GM19238 (cell line): ENCODE data around the gene HMGN4.
"Not testable (repeated sequence)": the region's sequence is repeated elsewhere in the genome, so short reads cannot be mapped to it uniquely, and the experiment has no call there.

Experiments used
- DNase-seq: peaks from one replicate; pipeline ENCODE4 v3.0.0; 2011; ENCODE audit warnings: low spot score; ENCODE audit not compliant: insufficient read length

The HMGN4 gene

DNA sequence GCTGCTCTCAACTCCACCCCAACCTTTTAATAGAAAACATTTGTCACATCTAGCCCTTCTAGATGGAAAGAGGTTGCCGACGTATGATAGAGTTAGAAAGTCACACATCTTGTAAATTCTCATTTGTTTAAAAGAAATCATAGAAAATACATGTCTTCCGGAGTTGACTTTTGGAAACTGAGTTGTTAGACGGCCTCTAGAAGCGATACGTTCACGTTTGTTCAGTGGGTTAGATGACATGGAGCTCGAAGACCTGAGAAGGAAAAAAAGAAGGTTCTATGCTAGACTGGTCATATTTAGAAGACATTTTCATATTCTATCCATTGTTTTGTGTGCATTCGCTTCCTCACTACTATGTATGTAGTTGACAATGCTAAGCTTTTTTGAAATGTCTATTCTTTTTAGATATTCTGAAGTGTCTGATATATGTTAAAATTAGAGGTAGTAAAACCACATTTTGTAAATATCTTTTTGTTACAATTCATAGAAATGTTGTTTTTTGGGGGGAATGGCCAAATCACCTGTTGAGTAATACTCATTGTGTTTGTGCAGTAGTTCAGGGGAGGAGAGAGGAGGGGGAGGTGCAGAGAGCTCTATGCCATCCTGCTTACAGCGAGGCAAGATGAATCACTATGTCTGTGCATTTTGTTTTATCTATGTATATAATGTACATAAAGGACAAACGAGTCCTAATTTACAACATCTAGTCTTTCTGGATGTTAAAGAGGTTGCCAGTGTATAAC is 15.5 kb upstream of the HMGN4 start:
- not testable (repeated sequence) for DNase-seq

GRCh38 chr6:26524314-26524713 is 13.9 kb upstream of the HMGN4 start:
- not testable (repeated sequence) for DNase-seq

DNA sequence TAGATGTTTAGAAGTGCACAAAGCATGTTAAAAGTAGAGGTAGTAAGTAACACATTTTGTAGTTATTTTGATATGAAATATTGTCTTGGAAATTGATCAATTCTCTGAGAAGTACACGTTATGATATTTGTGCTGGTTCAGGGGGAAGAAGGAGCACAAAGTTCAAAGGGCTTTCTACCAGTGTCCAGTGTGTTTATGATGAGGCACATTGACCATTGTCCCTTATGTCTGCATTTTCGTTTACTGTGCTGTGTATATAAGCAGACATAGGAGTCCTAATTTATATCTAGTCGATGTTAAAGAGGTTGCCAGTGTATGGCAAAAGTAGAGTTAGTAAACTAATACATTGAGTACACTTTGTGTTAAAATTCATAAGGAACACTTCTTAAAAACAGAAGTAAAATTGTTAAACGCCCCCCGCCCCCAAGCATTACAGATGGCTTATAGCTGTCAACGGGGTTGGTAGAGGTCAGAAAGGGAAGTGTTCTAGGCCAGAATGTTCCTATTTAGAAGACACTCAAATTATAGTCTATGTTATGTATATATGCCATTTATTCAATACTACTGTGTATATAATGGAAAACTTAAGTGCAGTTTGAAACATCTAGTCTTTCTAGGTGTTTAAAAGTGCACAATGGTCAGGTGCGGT is 13.3 kb upstream of the HMGN4 start:
- DNase-seq: no peak

DNA sequence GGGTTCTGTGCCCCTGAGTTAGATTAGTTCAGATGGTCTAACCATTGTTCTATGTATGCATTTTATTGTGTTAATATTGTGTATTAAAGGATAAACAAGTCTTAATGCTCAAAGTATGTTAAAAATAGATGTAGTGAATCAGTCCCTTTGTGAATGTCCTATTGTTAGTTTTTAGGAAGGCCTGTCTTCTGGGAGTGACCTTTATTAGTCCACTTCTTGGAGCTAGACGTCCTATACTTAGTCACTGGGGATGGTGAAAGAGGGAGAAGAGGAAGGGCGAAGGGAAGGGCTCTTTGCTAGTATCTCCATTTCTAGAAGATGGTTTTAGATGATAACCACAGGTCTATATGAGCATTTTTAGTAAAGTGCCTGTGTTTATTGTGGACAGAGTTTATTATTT is 12.3 kb upstream of the HMGN4 start:
- no peak for DNase-seq

GRCh38 chr6:26526928-26527327 is 11.2 kb upstream of the HMGN4 start:
- no peak for DNase-seq

- DNase-seq: no peak
These were observed 8.0 kb upstream of the HMGN4 start for GRCh38 chr6:26530203-26530602.

- DNase-seq: no peak
These were observed 6.3 kb upstream of the HMGN4 start for GRCh38 chr6:26531897-26532296.

- peak; percentile 22 for DNase-seq
These were observed 5.3 kb upstream of the HMGN4 start for GRCh38 chr6:26532699-26533531.

DNA sequence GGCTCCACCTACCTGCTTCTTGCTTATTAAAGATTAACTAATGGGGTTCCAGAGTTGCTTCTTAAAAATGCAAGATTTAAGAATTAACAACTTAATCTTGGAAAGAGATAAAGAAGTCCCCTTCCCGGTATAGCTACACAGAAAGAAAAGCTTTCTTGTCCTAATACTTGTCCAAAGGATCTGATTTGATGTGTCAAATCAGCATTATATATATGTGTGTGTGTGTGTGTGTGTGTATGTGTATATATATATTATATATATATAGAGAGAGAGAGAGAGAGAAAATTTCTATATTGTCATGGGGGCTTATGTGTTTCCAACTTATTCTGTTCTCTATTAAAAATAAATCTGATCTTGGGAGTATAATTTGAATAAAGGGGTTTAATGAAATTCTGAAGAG is 4.6 kb upstream of the HMGN4 start:
- DNase-seq: no peak

DNA sequence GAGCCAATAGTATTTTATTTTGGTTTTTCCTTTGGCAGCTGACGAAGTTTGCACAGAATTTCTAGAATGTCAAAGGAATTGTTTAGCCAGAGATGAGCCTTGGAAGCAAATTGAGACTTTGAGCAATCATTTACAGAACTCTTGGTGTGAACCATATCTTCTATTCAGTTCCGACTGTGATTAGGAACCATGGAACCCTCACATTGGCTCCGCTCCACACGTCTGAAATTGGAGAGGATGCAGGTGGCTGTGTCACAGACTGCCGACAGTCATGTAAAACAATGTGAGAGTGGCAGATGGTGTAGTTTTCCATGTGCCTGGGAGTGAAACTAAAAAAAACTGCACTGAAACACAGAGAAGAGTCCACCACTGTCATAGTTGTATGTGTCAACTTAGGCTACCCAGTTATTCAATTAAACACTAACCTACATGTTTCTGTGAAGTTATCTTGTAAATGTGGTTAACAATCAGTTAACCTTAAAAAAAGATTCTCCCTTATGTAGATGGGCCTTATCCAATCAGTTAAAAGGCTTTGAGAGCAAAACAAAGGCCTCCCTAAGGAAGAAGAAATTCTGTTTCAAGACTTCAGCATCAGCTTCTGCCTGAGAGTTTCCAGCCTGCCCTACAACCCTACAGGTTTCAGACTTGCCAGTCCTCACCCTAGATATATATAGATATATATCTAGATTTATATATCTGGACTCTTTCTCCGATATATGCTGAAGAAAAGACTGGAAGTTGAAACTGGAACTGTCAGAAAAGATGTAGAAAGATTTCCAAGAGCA is 3.3 kb upstream of the HMGN4 start:
- no peak for DNase-seq

DNA sequence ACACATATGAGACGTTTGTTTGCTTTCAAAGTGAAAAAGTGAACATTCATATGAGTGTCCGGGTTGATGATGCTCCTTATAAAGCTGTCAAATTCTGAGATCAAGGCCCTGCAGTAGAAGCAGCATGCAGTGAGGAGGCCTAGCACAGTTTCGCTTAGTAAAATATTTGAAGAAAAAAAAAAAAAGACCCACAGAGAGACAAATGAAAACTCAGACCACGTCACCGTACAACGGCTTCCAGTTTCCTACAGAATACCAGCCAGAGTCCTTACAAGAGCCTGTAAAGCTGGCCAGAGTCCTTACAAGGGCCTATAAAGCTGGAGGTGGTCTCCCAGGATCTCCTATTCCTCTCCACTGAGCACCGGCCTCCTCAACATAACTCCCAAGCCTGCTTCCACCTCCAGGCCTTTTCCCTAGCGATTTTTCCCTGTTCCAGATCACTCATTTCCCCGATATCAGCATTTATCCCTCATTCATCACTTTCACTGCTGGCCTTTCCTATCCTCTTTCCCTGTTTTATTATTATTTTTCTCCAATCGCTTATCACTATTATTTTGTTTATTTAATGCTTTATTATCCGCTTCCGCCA is 1.5 kb upstream of the HMGN4 start:
- DNase-seq: no peak

DNA sequence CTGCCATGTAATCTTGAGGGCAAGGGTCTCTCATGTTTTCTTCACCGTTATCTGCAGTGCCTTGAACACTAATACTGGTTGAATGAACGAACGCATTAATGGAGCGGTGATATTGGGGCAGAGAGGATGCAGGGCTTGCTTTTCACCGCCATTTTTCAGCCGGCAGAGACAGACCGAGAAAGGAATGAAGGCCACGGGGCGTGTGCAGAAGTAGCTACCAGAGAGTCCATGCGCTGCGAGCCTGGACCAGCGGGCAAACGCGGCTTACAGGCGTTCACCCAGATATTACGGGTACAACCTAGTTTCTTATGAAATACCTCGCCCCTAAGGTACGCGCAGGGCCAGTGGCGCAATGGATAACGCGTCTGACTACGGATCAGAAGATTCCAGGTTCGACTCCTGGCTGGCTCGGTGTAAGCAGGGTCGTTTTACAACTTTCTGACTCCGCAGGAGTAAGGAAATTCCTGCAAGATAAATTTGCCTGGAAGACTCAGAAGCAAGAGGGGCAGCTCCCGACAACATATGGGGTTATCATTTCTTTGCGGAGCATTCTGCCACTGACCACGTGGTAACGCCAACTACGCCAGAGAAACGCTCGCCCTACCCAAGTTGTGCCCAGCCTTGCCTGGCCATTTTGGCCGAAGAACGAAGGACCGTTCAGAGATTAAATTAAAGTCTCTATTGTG is 863 bp upstream of the HMGN4 start:
- DNase-seq: peak; percentile 35

GRCh38 chr6:26538572-26538902 is 371 bp downstream of the HMGN4 start:
- no peak for DNase-seq

- DNase-seq: no peak
These were observed 977 bp downstream of the HMGN4 start for GRCh38 chr6:26539071-26539615.

- no peak for DNase-seq
These were observed 3.4 kb downstream of the HMGN4 start for GRCh38 chr6:26541579-26541978.

GRCh38 chr6:26543953-26544352 is 5.8 kb downstream of the HMGN4 start:
- DNase-seq: no peak

DNA sequence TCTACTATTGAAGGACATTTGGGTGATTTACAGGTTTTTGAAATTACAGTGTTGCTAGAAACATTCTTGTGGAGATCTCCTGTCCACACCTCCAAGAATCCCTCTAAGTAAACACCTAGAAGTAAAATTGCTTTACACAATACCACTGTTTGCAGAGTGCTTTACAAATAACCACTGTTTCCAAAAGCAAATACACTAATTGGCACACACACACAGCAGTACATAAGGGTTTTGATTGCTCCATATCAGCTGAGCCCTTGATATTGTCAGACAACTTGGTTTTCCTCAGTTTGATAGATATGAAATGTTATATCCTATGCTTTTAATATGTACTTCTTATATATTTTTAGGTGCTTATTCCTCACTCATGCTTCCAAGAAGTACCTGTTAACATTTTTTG is 6.3 kb downstream of the HMGN4 start:
- no peak for DNase-seq

- DNase-seq: no peak
These were observed 7.5 kb downstream of the HMGN4 start for GRCh38 chr6:26545627-26546026.

- DNase-seq: not testable (repeated sequence)
These were observed 9.2 kb downstream of the HMGN4 start for GRCh38 chr6:26547363-26547762.

DNA sequence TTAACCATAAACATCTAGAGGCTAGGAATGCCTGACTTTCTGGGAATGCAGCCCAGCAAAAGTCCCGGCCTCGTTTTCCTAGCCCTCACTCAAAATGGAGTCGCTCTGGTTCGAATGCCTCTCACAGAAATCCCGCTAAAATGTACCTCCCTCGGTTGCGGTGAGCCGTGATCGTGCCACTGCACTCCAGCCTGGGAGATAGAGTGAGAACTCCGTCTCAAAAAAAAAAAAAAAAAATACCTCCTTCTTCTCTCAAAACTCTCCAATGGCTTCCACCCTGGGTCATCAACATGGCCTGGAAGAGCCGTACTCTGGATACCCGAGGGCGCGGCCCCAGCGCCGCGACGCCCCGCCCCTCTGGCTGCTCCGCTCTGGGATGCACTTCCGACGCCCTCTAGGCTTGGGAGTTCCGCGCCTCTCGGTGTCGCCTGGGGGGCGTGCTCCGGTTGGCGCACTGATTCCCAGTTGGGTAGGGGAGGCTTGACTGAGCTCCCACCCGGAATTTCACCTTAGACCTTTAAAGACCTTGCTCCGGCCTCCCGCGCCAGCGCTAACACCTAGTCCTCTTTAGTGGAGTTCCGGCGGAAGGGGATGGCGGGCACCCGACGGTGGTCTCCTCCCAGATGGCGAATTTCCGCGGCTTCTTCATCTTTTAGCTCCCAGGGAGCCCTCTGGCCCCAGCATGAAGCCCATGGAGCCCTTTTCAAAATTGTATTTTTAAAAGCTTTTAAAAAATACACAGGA is 12.3 kb downstream of the HMGN4 start:
- DNase-seq: no peak
